UCSD-AML1 (cell line): ENCODE data around the gene KRT81.
"Not testable (repeated sequence)": the region's sequence is repeated elsewhere in the genome, so short reads cannot be mapped to it uniquely, and the experiment has no call there.

Source experiments
- DNase-seq: peaks from one replicate; lab custom pipeline; 2025; ENCODE audit not compliant: unreplicated experiment; lab: John Stamatoyannopoulos, UW

The KRT81 gene

DNA sequence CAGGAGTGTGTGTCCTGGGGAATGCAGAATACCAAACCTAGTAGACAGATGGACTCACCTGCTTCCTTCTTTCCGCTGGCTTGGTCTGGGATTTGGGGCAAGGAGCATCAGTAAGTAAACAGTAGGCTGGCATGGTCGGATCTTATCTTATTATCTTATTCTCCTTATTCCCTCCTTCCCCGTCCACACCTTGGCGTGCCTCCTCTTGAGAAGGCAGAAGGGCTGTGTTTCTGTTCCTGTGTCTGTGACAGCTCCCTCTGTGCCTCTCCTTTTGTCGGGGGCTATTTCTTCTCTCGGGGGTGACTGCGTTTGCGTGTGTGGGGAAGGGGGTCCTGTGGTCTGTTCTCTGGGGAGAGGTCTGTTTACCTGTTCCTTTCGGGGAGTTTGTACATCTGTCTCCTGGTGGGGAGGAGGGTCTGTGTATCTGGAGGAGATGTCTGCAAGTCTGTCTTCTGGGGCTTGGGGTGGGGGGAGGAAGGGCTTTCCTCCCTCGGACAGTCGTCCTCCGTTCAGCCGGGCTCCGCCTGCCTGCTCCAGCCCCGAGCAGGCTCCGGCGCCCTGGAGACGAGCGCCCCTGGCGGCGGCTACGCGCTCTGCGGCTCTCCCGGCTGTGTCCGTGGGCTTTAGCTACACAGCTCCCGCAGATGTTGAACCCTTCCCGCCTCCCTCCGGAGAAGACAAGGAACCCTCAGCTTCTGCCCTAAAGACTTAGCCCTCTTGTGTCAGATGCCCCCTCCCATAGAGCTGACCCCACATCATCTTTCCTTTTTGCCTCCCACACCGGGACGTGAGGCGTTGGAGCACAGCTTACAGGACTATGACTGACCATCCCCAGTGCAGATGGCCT, 12.5 kb downstream of the KRT81 start:
- DNase-seq, result peak; percentile 84

DNA sequence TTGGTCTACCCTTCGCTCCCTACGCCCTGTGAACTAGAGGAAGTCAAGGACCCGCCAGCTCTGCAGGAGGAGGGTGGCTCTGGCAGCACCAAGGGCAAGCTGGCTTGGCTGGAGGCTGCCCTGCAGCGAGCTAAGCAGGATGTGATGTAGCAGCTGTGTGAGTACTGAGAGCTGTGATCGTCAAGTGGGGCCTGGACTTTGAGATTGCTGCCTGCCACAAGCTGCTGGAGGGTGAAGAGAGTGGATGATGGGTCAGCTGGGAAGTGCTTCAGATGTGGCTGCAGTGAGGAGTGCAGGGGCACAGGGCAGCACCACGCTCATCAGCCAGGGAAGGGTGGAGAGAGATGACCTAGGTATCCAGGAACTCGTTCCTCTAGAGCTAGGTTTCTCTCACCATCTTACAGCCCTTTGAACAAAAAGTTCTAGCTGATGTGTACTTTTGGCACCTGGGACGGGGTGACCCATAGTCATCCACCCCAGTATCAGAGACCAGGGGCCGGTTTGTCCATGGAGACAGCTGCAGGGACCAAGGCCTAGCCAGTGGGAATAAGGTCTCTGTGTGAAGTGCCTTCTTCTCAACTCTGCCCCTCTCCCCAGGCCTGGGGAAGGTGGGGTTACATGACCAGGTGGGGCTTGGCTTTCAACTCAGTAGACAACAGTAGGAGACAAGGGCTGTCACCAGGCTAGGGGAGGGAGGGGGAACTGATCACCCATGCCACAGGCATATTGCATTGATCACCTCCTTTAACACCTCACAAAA, 13.7 kb downstream of the KRT81 start:
- DNase-seq, result peak; percentile 47

DNA sequence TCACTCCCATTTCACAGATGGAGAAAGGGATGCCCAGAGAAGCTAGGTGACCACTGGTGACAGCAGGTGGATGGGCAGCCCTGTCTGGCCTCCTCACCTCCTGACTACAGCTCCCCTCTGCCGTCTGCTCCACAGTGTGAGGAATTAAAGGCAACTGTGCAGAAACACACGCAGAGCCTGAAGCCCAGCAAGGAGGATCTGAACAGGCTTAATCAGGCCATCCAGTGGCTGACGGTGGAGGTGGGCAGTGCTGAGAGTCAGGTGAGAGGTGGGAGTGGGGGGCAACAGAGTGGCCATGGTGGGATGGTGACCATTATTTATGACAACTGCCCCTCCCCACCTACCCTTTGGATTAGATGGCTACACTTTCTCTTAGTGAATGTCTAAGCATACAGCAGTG, 15.6 kb downstream of the KRT81 start:
- DNase-seq, result no peak

DNA sequence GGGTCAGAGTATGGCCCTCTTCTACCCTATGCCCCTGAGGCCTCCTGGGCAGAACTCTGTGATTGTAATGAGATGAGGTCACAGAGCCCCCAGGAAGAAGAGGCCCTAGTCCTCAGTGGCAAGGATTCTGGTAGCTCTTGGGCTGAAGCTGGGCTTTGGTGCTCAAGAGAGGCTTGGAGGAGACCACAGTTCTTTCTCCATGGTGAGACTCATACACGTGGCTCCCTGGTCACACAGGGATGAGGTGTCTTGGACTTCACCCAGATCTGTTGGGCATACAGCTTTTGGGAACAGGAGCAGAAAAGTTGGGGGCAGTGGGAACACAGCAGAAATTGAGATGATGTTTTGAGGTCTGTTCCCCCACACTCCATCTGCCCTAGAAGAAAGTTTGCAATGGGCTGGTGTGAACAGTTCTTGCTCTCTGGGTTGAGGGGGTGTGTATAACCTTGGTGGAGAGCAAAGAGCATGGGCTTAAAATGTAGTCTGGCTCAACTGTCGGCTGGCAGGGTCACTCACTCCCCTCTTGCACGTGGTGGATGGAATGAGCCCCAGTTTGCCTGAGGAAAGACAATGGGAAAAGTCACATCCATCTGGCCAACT, 16.7 kb downstream of the KRT81 start, which contains the start of gene KRT86:
KRT86 (plus strand) TSS at position 125 of the 600 bp plus-strand sequence. CDS start 27,272 bp downstream, outside the sequence.
- DNase-seq, result no peak

DNA sequence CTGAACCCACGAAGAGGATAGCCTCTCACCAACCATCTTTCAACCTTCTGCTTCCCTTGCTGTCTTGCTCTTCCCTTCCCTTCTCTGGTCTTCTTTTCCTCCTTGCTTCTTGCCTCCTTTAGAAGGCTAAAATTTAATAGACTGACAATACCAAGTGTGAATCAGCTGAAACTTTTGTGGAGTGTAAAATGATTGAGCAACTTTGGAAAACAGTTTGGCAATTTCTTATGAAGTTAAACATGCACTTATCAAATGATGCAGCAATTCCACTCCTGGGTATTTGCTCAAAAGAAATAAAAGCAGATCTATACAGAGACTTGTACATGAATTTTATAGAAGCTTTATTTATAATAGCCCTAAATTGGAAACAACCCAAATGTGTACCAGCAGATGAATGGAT, 20.2 kb downstream of the KRT81 start:
- DNase-seq, result no peak

DNA sequence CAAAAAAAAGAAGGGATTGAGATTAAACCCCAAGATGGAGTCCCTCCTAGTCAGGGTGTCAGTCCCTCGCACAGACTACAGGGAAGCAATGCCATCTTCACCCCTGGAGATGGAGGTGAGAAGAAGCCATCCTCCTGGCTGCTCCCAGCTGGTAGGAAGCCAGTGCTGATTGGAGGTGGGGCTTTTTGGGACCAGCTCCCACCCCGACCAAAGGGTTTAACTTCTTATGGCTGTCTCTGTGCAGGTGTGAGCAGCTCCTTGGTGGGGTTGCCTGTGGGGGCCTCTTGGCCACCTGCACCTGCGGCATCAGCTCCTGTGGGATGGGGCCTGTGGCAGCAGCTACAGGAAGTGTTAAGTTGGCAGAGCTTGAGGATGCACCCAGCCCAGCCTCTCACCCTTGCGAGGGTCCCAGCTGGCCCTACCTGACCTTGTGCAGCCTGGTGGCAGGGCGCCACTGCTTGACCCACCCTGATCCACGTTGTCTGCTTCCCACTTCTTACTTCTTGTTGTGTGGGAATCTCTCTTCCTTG, 20.7 kb downstream of the KRT81 start:
- no peak for DNase-seq

- DNase-seq, result no peak
These were observed 23.1 kb downstream of the KRT81 start for GRCh38 chr12:52268212-52268611.

GRCh38 chr12:52267699-52268098, 23.6 kb downstream of the KRT81 start:
- DNase-seq, result no peak

DNA sequence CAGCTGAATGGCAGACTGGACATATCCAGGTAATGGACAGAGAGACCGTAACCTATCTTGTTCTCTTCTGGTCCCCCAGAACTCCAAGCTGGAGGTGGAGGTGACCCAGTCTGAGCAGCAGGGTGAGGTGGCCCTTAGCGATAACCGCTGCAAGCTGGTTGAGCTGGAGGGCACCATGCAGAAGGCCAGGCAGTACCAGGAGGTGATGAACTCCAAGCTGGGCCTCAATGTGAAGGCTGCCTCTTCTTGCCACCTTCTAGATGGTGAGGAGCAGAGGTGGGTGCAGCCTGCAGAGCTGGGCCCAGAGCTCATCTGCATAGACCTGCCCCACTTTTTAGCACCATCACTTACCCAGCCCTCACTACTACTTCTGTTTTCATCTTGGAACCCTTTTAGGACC, 24.1 kb downstream of the KRT81 start:
- DNase-seq, result no peak

- no peak for DNase-seq
These were observed 24.8 kb downstream of the KRT81 start for GRCh38 chr12:52266514-52266913.

DNA sequence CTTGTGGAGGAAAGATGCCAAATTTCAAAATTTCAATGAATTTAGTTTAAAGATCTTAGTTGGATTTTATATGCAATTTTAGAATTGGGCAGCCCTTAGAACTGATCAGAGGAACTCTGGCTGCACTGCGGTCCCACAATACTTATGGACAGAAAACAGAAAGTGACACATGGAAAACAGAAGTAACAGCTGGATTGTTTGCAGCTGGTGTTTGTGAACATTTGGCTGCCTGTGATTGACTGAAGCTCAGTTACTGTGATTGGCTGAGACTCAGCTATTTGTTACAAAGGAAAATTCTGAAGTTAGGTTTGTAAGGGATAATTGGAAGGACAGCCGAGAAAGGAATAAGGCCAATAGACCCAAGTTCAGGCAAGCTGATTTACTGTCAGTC, 26.9 kb downstream of the KRT81 start:
- DNase-seq, result no peak

DNA sequence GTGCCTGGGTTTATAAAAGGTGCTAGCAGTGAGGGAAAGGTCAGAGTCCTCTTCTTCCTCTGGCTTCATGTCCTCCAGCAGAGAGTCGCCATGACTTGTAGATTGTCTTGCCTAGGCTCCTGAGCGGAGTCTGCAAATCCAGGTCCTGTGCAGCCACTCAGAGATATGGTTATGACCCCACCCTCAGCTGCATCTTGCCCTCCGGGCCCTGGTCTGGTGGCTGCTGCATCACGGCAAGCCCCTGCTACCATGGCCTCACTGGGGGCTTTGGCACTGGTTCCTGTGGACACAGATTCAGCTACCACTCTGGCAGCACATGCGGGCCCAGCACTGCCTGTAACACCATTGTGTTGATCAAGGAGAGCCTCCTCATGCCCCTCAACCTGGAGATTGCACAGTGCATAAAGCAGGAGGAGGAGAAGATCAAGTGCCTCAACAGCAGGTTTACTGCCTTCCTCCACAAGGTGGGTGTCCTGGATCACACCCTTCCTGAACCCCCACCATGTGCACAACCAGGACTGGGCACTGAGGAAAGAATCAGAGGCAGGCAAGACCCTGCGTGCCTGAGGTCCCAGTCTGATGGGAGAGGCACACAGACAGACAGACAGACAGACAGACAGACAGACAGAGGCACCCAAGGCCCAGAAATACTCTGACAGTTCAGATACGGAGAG, 27.4 kb downstream of the KRT81 start:
- DNase-seq, result no peak

- DNase-seq, result no peak
These were observed 29.0 kb downstream of the KRT81 start for GRCh38 chr12:52262286-52262685.

GRCh38 chr12:52261208-52261484, 30.2 kb downstream of the KRT81 start:
- no peak for DNase-seq

DNA sequence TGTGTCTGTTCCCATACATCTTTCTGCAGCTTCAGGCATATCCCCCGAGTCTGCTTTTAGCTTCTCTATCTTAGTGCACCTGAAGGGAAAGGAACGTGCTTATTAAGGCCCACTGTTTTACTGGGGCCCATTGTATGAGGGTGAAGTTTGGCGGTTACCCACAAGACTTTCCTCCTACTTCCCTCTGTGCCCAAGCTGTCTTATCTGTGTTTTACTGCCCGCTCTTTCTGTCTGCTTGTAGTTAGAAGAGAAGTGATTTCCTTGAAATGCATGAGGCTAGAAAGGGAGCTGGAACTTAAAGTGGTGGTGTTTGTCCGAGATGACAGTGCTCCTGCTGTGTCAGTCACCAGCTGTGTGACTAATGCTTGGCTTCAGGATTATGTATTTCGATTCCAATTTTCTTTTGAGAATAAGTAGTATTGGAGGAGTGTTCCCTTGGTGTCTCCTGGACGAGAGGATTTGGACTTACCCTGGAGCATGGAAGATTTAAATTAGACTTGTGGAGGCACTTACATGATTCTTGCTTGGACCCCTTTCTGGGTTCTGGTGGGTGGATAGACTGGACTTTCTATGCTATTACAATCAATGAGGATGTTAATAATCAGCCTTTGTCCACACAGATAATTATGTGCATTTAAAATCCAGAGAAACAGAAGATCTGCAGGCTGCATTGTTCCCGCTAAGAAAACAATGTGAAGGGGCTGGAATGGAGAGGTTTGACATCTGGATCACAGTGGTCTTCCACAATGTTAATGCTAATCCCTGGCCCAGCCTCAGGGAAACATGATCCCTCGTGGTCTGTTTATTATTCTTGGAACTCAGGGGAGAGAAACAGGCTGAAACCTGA, 30.8 kb downstream of the KRT81 start:
- peak; percentile 31 for DNase-seq

DNA sequence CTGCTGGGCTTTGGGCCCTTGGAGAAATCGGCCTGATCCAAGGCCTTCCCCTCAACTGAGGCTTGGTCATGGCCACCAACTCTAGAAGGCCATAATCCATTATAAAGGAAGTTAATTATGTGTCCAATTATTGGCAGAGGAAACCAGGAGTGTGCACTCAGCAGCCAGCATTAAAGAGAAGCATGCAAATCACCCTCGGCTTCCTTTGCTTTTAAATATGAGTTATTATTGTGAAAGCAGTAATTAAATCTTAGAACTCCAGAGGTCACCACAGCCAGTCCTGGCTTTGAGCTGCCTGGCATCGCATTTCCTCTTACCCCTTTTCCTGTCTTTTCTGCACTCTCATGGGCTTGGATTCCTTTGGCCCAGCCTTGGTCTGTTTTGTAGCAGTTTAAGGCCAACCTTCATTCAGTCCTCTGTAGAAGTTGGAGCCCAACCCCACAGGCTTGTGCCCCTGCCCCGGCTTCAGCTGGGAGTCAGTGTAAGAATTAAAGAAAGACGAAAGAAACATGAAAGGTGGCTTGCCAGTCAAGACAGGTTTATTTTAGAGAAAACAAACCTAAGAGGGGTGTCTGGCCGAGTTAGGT, 31.6 kb downstream of the KRT81 start:
- DNase-seq, result peak; percentile 45

- DNase-seq, result no peak
These were observed 32.9 kb downstream of the KRT81 start for GRCh38 chr12:52258335-52258901.

GRCh38 chr12:52257922-52258321, 33.4 kb downstream of the KRT81 start:
- DNase-seq, result not testable (repeated sequence)

GRCh38 chr12:52257074-52257551, 34.2 kb downstream of the KRT81 start:
- DNase-seq, result no peak

GRCh38 chr12:52256584-52256935, 34.8 kb downstream of the KRT81 start:
- no peak for DNase-seq
